Muscle of leg (tissue), 11 donors: ENCODE results near the gene PHF20. TPM values are rescaled to one million over a fixed set of nuclear protein-coding genes. Genes with fewer than 3 reads are reported as not detected.
"Not testable (repeated sequence)": the region's sequence is repeated elsewhere in the genome, so short reads cannot be mapped to it uniquely, and the experiment has no call there.

Experiments used
- DNase-seq: peaks from one replicate; pipeline ENCODE4 v3.0.0; 2013
- H3K27ac ChIP-seq: one replicate; pipeline ENCODE4 v1.5.1; 2013; ENCODE audit warnings: mild to moderate bottlenecking, low read length, control low read depth
- H3K27me3 ChIP-seq: one replicate; pipeline ENCODE4 v1.6.1; 2013; ENCODE audit warnings: low read length; ENCODE audit not compliant: control insufficient read depth, insufficient read depth
- H3K36me3 ChIP-seq: one replicate; pipeline ENCODE4 v1.6.1; 2013; ENCODE audit warnings: low read length; ENCODE audit not compliant: control insufficient read depth, insufficient read depth
- H3K4me1 ChIP-seq: one replicate; pipeline ENCODE4 v1.6.1; 2013; ENCODE audit warnings: low read length; ENCODE audit not compliant: control insufficient read depth, insufficient read depth
- H3K4me3 ChIP-seq: one replicate; pipeline ENCODE4 v1.5.1; 2013; ENCODE audit warnings: low read length, control low read depth
- H3K9me3 ChIP-seq: replicated peaks from 2 replicates; pipeline ENCODE4 v1.6.1; 2013; ENCODE audit warnings: low read depth, low read length; ENCODE audit not compliant: control insufficient read depth
- WGBS: methylation state at CpG from one replicate; pipeline ENCODE4 v1.1.5; 2013; ENCODE audit warnings: missing lambda C conversion rate; ENCODE audit not compliant: insufficient coverage; 5-methylcytosine and 5-hydroxymethylcytosine counted together
- polyA plus RNA-seq, 8 donors: library from polyadenylated mRNA; unstranded; fragments of 120-200 nt; gene quantifications; one replicate each; pipeline versions ENCODE4 v1.2.1 to v1.2.3, GENCODE V29; 2013; ENCODE audit warnings: inconsistent platforms in 1 of 8, low replicate concordance in 1 of 8; ENCODE audit not compliant: insufficient read length in 8 of 8, insufficient read depth in 1 of 8
- total RNA-seq: library from RNA; stranded (reverse); fragments of 120-200 nt; gene quantifications from one replicate; pipeline ENCODE4 v1.2.4, GENCODE V29; 2013

The PHF20 gene
- total and polyA plus RNA-seq, 9 donors: 24.1 to 35.0 (median 28.5) TPM

DNA sequence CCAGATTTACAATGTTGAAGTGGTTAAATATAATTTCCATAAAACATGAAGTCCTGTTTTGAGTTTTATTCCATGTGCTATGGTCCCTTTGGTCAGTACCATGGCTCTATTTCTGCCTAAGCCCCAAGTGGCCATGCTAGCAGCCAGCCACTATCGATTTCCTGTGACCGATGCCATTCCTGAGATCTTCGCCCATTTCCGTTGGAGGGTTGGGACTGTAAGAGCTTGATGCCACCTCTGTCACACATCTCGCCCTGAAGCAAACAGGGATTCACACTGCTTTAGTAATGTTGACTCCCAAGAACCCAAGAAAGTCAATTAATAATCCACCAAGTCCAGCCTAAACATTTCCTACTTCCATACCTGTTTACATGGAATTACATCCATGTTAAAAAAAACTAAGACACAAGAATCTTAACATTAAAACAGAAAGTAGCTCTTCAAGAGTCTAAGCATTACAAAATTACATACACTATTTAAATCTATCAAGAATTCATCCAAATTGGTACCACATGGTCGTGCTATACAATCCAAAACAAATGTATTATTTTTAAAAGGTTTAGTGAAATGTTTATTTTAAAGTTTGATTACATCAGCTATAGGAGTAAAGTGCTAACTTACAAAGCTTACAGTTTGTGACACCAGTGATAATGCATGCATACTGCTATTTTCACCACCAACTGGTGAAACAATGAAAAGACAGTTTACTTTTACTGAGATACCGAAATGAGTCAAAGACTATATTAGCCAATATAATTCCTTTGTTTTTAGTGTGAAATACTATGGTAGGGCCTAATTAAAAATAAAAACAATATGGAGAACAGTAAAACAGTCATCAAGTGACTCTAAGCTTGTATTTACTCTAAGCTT is 32.3 kb upstream of the PHF20 start:
- Histone ChIP-seq H3K9me3 (no peaks in the 10 kb centered on the region), H3K36me3 (peaks cover 40% of the 10 kb centered on the region), H3K27me3 (no peaks in the 10 kb centered on the region), H3K4me3 (no peak overlapping the region), H3K27ac (no peak overlapping the region), H3K4me1 (peaks cover 7% of the 10 kb centered on the region)
- 96% methylated on average over 4 of the region's 7 CpGs for WGBS
- peak; percentile 16 for DNase-seq

DNA sequence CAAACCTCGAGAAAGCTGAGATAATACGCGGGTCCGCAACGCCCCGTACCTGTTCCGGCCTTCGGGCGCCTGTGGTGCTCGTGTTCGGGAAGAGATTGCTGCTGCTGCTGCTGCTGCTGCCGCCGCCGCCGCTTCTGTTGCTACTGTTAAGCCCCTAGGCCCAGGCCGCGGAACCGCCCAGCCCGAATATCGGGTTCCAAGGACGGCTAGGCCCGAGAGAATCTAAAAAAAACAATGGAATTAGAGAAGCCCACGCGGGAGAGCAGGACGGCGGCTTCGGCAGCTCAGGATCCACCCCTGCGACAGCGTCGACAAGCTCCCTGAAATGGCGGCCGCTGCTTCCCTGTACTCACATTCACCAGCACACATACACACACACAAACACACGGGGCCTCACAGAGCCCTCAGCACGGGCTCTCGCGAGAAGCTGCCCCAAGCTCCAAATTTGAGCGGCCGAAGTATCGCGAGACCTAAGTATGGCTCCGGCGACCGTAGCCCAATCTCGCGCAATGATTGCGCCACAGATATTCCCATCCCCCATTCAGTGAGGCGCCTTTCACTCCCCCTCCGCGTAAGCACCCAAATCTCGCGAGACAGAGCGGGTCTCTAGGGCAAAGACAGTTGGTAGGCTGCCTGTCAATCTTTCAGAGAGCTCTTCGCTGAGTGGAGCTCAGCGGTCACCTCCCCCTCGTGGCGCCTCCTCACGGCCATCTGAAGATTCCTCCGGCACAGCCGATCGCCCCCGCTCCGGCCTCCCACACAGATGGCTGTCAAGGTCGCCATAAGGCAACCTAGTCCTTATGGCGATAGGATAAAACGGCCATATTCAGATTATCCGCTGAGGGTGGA is 29.7 kb upstream of the PHF20 start, which contains the start of gene RBM39:
Gene RBM39, minus strand, starts transcription at position 369 of the 849 bp plus-strand sequence. CDS start 1,386 bp downstream, outside the sequence.
- Histone ChIP-seq H3K4me1 (peaks cover 7% of the 10 kb centered on the region), H3K27ac (peak within 1 kb of the TSS; percentile 100), H3K4me3 (peak within 1 kb of the TSS; percentile 98), H3K9me3 (no peaks in the 10 kb centered on the region), H3K27me3 (no peaks in the 10 kb centered on the region), H3K36me3 (peaks cover 25% of the 10 kb centered on the region)
- 0% methylated on average over 55 of the region's 66 CpGs for WGBS
- DNase-seq: peak; percentile 100

DNA sequence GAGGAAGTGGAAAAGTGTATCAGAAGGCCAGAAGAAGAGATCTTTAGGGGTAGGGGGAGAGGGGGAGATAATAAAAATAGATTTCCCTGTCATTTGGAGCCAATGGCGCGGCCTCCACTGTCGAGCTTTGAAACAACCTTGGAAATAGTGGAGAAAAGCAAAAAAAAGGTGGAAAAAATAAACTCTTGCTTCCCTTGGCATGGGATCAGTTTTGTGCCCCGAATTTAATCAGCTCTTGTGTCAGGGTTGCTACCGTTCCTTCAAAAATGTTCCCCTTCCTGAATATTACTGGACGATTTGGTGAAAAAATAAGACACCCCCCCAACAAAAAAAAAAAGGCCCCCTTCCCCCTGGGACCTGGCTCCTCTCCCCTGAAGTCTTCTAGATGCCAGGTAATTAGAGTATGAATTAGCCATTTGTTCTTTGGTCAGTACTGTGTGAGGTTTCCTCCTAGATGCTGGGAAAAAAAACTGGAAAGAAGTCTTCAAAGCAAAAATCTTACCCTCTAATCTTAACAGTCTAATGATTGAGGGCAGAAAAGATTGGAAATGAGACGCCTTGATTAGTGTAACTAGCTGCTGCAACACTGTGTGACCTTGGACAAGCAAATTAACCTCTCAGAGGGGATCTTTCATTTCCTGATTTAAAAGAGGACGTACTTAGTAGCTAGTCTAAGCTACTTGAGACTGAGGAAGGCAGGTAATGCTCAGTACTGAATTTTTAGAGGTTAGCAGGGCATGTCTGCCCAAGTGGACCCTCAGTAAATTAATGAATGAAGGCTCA is 28.9 kb upstream of the PHF20 start:
- H3K27me3 ChIP-seq: no peaks in the 10 kb centered on the region
- H3K4me3 ChIP-seq: peak overlapping the region; percentile 71
- H3K27ac ChIP-seq: peak overlapping the region; percentile 97
- peaks cover 7% of the 10 kb centered on the region for H3K4me1 ChIP-seq
- DNase-seq: peak; percentile 48
- peaks cover 19% of the 10 kb centered on the region for H3K36me3 ChIP-seq
- no peaks in the 10 kb centered on the region for H3K9me3 ChIP-seq
- WGBS: 20% methylated on average over 3 of the region's 8 CpGs

DNA sequence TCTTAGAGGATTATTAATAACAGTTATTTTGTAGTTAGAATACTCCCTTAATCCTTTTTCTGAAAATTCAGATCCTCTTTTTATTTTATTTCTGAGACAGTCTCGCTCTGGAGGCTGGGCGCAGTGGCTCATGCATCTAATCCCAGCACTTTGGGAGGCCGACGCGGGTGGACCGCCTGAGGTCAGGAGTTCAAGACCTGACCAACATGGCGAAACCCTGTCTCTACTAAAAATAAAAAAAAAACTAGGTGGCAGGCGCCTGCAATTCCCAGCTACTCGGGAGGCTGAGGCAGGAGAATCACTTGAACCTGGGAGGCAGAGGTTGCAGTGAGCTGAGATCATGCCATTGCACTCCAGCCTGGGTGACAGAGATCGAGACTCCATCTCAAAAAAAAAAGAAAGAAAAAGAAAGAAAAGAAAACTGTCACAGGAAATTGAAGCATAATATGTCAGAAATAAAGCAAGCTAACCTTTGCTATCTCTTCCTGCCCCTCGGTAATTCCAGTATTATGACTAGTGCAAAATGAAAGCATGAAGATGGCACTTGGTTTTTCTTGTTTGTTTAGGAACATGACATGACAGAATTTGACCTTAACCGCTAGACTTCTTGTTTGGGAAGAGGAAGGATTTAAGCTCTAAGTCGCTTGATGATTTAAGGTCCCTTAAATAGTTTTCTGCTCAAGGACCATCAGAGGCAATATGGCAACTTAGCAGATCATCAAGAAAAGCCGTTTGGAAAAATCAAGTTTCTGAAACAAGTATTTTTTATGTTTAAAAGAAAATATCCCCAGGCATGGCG is 27.9 kb upstream of the PHF20 start:
- Histone ChIP-seq H3K36me3 (peaks cover 10% of the 10 kb centered on the region), H3K27ac (peak overlapping the region; percentile 97), H3K4me3 (no peak overlapping the region), H3K4me1 (peaks cover 7% of the 10 kb centered on the region), H3K27me3 (no peaks in the 10 kb centered on the region), H3K9me3 (no peaks in the 10 kb centered on the region)
- 72% methylated on average over 6 of the region's 15 CpGs for WGBS
- peak; percentile 49 for DNase-seq

DNA sequence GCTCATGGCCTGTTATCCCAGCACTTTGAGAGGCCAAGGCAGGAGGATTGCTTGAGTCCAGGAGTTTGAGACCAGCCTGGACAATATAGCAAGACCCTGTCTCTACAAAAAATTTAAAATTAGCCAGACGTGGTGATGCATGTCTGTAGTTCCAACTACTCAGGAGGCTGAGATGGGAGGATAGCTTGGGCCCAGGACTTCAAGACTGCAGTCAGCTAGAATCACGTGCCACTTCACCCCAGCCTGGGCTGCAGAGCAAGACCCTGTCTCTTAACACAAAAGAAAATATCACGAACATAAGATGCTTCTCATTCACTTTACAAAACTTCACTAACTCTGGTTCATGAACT is 27.3 kb upstream of the PHF20 start:
- H3K9me3 ChIP-seq, H3K4me1 ChIP-seq, H3K27me3 ChIP-seq, H3K27ac ChIP-seq, H3K36me3 ChIP-seq, H3K4me3 ChIP-seq, DNase-seq: not testable (repeated sequence)
- 83% methylated on average over 1 of the region's 3 CpGs for WGBS

DNA sequence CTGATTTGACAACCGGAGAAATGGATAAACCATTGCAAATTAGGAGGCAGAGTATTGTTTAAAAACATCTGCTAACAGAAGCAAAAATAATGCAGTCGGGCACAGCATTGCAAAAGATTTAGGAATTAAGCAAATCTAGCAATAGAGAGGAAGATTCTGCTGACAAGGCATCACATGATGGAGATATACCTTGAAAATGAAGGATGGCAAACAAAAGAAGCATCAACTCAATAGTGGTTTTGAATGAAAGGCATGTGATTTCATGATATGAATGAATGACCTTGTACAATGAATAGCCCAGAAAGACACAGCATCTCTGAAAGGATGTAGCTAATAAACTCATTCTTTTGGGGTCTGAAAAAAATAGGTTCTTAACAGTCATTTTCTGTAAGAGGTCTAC is 21.2 kb upstream of the PHF20 start:
- no peaks in the 10 kb centered on the region for H3K4me1 ChIP-seq
- H3K4me3 ChIP-seq: no peak overlapping the region
- H3K9me3 ChIP-seq: no peaks in the 10 kb centered on the region
- WGBS: 67% methylated on average over 1 of the region's 2 CpGs
- H3K27me3 ChIP-seq: peaks cover 8% of the 10 kb centered on the region
- DNase-seq: no peak
- H3K36me3 ChIP-seq: no peaks in the 10 kb centered on the region
- H3K27ac ChIP-seq: no peak overlapping the region

DNA sequence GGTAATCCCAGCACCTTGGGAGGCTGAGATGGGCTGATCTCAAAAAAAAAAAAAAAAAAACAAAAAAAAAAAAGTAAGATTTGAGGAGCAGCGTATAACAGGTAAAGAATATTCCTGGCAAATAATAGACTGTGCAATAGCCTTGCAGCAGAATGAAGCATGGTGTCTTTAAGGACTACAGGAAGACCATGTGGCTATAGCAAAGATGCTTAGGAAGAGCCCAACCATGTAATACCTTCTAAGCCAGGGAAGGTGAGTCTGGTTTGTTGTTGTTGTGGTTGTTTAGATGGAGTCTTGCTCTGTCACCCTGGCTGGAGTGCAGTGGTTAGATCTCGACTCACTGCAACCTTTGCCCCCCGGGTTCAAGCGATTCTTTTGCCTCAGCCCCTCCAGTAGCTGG is 15.4 kb upstream of the PHF20 start:
- DNase-seq: no peak
- Histone ChIP-seq H3K36me3 (no peaks in the 10 kb centered on the region), H3K9me3 (no peaks in the 10 kb centered on the region), H3K4me3 (no peak overlapping the region), H3K27me3 (peaks cover 5% of the 10 kb centered on the region), H3K4me1 (no peaks in the 10 kb centered on the region), H3K27ac (no peak overlapping the region)
- 100% methylated on average over 1 of the region's 4 CpGs for WGBS

DNA sequence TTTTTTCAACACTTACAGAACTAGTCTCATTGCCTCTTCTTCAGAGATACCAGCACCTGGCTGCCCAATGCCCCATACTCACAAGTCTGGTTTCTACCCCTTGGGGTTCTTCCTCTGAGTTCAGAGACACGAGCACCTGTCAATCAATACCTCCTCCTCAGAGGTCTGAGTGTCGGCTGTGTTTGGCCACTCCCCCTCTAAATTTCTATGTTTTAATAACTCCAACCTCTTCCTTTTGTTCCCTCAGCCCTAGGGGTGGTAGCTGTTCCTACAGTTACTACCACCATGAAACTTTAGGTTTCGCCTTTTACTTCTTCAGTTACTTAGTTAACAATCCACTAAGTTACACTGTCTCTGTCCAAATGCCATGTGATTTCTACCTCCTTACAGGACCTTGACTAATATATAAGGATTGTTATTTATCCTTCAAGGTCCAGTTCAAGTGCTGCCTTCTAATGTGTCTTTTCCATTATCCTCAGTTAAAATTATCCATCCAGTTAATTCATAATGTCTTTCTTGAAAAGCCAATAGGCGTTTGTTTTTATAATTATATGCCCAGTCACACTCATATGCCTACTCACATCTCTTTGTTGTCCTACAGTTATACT is 14.6 kb upstream of the PHF20 start:
- Histone ChIP-seq H3K36me3 (no peaks in the 10 kb centered on the region), H3K4me3 (no peak overlapping the region), H3K27ac (no peak overlapping the region), H3K4me1 (no peaks in the 10 kb centered on the region), H3K27me3 (peaks cover 5% of the 10 kb centered on the region), H3K9me3 (no peaks in the 10 kb centered on the region)
- DNase-seq: no peak
- WGBS: 59% methylated on average over 2 of the region's 4 CpGs

DNA sequence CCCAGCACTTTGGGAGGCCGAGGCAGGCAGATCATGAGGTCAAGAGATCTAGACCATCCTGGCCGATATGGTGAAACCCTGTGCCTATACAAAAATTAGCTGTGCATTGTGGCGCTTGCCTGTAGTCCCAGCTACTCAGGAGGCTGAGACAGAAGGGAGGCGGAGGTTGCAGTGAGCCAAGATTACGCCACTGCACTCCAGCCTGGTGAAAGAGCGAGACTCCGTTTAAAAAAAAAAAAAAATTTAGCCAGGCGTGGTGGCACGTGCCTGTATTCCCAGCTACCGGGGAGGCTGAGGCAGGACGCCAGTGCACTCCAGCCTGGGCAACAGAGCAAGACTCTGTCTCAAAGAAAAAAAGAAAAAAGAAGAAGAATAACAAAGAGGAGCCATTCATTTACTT is 10.3 kb upstream of the PHF20 start:
- WGBS: 91% methylated on average over 10 of the region's 11 CpGs
- H3K36me3 ChIP-seq, H3K9me3 ChIP-seq, DNase-seq, H3K4me3 ChIP-seq, H3K4me1 ChIP-seq, H3K27ac ChIP-seq, H3K27me3 ChIP-seq: not testable (repeated sequence)
